H1 (cell line): Measurements from ENCODE around the gene NECTIN1. TPM values are rescaled to one million over a fixed set of nuclear protein-coding genes. Genes with fewer than 3 reads are reported as not detected.

Experiments
- CHD7 ChIP-seq: fragments of 300-600 bp; sonication (generic); IDR thresholded peaks from 2 replicates; pipeline ENCODE4 v1.7.1; 2012; ENCODE audit warnings: low read length, moderate library complexity, mild to moderate bottlenecking, inconsistent platforms; ENCODE audit not compliant: insufficient replicate concordance
- SP2 ChIP-seq: IDR thresholded peaks from 2 replicates; pipeline ENCODE4 v1.6.1; 2012; ENCODE audit warnings: mild to moderate bottlenecking, low read length, inconsistent platforms
- polyA plus RNA-seq, 7 experiments: library from polyadenylated mRNA; depleted of rRNA in 3 of 7; stranded (reverse) in 5 of 7; unstranded in 2 of 7; fragments of >200 nt in 5 of 7; fragments of 200-250 nt in 2 of 7; gene quantifications; 1 replicate in 5 of 7; 2 replicates in 1 of 7; 4 replicates in 1 of 7; pipeline versions ENCODE4 v1.2.1 to v1.2.3, GENCODE V29; 2011 to 2013; ENCODE audit warnings: missing spikeins in 2 of 7, mixed read lengths in 2 of 7
- total RNA-seq: library from RNA; stranded (reverse); fragmentation: NEBNext Ultra II Directional; extraction: Animal tissue kit (Norgen Biotek cat#: 25700); gene quantifications from 2 replicates; pipeline ENCODE4 v1.2.1, GENCODE V29; 2021

Gene NECTIN1
- total and polyA plus RNA-seq, 2 of the 8 experiments (the other 6 are each of a cell fraction or from before 2014, with no cell fraction given), result 43.2 to 97.7 TPM

- TF ChIP-seq CHD7, result no peak
- TF ChIP-seq SP2, result no peak
Measured at GRCh38 chr11:119772076-119772475, 43.1 kb upstream of the NECTIN1 start (continued).
